DMS79 (cell line): ENCODE data around the gene CAB39L.
A peak's percentile ranks its signal among the peaks of the same experiment; 100 is the strongest.
"Not testable (repeated sequence)": the region's sequence is repeated elsewhere in the genome, so short reads cannot be mapped to it uniquely, and the experiment has no call there.

Source experiments
- DNase-seq: peaks from one replicate; lab custom pipeline; 2025; lab: John Stamatoyannopoulos, UW

CAB39L gene

DNA sequence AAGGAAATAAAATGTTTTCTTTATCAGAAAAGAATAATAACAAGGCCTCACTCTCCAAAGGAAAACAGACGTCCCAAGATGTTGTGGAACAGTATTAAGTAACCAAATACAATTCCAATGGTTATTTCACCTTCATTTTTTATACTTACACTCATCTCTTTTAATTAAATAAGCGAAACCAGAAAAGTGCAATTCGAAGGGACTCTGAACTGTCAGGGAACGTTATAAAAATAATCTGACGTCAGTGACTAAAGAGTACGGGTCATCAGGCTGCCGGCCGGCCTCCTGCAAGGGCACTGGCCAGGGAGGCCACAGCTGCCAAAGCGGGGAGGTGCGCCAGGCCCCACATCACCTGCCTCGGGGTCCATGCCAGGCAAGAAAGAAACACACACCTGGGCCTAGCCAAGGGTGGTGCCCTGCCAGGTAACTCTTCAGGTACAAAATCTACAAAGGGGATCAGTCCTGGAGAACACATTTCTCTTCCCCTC lies 134.9 kb downstream of the CAB39L start:
- DNase-seq = no peak

DNA sequence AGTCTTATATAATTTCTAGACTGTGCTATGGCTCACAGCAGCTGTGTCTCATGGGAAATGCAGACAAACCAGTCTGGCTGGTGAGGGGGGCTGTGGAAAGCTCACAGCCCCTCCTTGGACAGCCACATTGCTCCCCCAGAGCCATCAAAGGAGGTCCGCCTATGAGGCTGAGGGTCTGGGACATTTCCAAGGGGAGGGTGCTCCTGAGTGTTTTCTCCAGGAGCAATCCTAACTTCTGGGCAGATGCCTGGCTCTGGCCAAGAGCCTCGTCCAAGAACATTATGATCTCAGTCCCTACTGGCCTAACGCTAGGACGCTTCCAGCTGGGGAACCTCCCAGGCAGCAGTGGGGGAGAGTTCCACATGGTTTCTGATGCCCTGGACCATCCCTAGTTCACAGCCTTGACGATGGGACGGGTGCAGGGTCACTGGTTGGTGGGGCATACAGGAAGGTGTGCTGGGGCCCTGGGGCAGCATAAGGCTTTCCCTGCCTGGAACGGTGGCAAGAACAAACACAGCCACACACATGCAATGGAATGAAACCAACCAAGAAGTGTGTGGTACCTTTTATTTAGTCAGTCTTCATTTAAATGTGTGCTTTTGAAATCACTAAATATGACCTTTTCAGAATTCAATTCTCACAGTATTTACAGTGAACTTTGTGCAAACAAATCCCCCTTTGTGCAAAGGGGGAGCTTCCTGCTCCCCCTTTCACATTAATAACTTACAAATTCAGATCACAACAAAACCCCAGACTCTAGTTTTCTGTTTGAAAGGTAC lies 135.6 kb downstream of the CAB39L start:
- no peak for DNase-seq

DNA sequence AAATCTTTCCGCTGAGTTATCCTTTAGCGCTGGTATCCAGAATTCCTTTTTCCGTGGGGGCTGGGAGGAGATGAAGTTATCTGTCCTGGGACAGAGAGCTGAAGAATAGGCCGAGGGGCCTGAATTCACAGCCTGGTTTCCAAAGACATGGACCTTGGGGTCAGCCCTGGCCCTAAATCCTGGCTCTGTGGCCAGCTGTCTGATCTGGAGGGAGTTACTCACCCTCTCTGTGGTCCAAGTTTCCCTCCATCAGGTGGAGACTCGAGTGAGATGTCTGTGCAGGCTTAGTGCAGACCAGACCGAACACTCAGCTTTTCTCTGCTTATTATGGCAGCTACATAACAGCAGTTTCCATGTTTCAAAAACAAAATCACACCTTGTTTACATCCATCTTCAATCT lies 136.5 kb downstream of the CAB39L start:
- no peak for DNase-seq

DNA sequence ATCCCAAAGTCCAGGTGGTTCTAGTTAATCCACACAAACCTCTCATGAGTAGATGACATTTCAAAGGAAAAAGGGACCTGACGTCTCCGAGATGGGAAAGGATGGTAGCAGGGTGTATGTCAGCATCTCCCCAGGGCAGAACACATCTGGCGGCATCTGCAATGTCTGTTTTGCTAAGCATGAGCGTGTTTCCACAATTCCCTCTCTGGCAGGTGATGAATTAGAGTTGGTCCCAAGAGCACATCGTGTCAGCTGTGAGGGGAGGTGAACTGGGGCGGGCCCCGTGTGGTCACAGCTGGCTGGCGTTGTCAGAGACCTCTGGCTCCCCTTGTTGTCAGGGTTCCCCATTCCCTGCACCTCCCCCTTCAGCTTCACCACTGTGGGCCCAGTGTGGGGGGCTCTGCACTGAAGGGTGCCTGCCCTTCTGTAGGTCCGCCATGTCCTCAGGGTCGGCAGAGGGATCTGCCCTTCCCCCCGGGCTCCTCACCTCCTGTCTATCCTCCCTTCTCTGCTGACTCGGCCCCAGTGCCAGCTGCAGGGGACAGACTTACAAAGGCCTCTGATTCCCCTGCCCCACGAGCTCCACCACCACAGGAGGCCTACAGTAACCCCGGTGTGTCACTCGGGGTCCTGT lies 138.0 kb downstream of the CAB39L start:
- no peak for DNase-seq

DNA sequence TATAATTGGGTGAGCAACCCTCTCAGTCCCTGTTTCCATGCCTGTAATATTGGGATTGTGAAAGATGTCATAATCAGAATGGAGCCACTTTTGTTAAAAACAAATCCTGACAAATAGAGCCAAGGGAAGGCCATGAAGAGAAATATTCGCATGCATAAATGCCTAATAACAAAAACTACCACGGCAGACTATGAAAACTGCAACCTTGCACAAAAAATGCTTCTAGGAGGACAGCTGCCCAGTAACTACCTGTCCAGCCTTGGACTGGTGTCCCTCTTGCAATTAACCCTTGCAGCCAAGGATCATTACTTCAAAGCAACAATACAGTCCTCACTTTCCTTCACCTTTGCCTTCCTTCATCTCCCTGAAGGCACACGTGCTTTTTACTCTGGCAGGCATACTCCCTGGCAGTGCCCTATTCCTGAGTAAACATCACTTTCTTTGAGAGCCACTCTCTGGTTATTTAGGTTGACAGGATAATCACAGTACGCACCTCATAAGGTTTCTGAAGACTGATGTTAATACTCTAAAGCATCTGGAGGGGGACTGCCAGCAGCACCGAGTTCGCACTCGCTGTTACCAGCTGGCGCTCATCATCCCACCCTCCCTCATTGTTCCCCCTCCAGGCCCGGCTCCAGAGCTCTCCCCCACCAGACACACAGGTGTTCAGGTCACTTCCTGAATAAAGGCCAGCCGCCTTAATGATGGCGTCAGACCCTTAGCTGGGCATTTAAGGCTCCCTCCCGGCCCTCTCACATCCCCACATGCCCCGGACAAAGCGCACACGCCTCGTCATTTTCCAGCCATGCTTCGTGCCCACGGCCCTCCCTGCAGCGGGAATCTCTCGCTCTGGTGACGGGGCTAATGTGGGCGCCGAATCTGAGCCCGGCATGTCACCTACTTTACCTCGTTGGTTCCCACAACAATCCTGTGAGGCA lies 138.8 kb downstream of the CAB39L start:
- peak; percentile 69 for DNase-seq

DNA sequence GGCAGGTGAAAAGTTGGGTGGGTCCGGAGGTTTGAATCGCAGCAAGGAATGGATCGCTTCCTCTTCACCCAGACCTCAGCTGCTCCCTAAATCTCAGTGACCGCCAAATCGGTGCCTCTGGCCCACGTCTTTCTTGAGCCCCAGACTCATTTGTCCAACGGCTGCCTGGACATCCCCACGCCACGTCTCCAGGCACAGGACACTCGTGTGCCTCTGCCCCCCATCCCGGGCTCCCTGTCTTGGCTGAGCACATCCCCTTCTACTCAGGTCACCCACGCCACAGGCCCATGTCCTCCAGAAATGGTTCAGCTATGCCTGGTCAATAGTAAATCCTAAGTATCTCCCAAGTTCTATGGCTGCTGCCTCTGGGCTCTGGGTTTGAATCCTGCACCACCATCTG lies 139.5 kb downstream of the CAB39L start:
- no peak for DNase-seq

DNA sequence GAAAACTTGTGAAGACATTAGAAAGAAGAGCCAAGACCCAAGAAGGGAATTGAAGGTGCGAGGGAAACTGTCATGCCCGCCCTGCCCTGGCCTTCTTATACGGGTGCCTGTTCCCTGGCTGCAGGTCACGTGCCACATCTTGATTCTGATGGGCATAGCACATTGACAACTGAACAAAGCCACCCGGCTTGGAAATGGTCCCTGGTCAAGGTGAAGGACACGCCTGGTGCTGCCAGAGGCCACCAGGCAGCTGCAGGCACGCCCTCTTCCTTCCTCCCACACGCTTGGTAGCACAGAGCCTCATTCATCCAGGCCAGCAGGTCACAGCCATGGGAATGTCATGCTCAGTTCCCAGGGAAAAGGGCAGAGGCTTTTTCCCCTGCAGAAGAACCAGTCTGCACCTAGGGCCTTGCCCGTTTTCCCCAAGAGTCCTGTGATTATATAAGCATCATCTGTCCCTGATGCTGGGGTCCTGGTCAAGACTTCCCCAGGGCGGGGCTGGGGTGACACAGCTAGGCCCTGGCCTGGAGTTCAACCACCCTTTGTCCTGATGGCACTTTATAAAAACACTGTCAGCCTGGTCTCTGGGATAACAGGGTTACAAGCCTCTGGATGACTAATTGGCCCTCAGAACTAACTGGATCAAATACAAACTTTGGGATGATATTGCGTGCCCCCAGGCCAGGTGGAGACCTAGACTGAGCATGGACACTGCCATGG lies 140.2 kb downstream of the CAB39L start:
- DNase-seq = no peak

DNA sequence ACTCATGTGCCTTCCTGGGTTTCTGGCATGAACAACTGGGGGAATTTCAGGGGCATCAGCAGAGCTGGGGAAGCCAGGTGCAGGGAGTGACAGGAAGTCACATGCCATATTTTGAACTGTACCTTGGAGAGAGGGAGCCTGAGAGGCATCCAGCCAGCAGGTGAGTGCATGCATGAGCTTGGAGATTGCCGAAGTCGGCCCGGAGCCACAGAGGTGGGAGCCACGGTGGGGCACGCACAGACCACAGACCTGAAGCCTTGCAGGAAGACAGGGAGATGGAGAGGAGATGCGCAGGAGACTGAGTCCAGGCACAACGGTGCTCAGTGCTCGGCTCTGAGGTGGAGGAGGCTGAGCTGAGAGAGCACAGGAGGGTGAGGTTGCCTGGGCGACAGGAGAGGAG lies 141.0 kb downstream of the CAB39L start:
- DNase-seq = peak; percentile 21

DNA sequence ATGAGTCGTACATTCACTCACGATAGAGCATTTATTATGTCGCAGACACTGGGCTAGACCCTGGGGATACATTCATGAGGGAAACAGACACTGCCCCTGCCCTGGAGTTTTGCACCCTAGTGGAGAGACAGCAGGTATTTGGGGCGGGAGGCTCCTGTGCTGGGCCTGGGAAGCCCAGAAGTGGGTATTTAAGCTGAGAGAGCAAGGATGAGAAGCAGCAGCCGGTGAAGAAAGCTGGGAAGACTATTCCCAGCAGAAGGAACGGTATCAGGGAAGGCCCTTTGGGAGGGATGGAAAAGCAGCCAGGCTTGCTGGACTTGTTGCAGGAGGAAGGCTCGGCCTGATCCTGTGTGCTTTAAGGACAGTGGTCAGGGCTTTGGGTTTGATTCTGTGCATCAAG lies 141.6 kb downstream of the CAB39L start:
- DNase-seq = no peak

DNA sequence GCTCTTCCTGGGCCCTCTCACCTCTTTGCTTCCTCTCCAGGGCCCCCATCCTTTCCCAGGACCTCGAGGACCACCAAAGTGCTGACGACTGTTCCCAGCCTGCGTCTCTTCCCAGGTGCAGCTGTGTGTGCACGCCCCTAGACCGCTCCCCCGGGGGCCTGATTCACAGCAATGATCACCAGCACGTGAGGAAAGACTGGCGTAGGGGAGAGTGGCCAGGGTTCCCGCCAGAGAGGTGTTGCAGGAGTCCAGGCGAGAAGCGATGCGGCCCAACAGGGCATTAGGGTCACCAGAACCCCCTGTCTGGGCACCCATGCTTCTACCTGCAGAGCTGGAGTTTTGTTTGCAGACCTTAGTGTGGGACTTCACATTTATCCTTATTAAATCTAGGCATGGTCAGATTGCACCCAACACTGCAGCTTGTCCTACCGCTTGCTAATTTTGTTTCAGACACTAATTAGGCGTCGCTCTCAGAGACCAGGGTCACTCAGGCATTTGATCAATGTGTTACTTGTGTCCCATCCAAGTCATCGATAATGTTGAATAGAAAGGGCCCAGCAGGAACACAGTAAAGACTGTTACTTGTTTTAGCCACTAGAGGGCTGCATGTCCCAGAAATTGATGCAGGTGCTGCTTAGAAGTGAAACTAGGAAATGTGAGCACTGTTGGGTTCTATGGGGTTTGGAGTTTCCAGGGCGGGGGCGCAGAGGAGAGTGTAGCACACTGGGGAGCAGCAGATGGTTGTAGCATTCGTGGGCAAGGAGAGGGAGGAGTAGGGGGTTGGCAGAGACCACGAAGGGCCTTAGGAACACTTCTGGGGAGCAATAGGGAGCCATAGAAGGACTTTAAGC lies 142.9 kb downstream of the CAB39L start:
- peak; percentile 15 for DNase-seq

DNA sequence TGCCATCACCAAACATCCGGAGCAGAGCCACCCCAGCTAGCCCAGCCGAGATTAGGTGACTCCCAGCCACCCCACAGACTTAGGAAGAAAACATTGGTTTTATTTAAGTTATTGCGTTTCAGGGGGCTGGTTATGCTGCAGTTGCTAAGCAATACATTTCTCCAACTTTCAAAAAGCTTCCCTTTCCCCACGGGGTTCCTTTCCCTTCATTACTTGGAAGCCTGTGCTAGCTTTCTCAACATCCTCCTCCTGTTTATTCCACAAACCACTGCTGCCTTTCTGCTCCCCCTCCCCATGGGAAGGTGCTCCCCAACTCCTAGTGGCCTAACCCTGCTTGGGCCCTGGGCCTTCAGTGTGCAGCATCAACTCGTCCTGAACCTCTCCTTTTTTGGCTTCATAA lies 143.6 kb downstream of the CAB39L start:
- no peak for DNase-seq

DNA sequence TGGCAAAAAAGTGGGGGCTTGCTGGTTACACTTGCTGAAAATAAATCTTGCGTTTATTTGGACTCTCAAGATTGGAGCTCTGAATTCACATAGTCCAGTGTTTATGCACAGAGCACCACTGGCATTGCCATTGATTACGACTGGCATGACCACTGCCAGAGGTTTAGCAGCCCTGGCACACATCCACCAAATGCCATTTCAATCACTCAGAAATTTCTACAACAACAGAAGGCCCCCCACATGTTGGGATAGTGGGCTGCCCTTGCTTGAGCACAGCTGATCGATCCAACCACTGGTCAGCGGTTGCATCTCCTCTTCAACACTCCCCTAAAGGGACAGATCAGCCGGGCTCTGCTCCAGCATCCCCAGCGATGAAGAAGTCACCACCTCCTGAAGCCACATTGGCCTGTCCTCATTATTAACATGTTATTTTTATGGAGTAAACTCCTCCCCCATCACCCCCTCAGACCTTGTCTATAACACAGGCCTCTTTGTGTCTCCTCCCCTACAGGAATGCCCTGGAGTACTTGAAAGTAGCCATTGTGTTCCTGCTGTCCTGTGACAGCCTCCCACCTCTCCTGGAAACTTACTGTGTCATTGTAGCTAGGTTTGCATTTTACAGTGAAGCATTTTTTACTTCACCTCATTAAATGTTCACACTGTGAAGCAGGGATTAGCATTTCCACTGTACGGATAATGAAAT lies 144.8 kb downstream of the CAB39L start:
- DNase-seq = no peak

DNA sequence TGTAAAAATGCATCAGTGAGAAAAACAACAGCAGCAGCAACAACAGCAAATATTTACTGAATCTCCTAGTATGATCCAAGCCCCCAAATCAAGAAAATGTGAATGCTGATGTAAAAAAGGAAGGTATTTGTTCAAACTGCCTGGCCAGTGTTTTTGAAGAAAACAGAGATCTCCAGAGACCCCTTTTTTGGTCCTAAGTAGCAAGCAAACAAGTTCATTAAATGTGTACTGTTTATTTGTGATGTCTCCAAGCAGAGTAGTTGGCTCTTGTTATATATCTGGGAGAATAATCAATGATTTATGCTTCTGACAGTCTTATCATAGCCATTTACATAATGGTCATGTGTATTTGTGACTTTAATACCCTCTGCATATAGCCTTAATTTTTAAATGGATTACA lies 145.4 kb downstream of the CAB39L start:
- no peak for DNase-seq

DNA sequence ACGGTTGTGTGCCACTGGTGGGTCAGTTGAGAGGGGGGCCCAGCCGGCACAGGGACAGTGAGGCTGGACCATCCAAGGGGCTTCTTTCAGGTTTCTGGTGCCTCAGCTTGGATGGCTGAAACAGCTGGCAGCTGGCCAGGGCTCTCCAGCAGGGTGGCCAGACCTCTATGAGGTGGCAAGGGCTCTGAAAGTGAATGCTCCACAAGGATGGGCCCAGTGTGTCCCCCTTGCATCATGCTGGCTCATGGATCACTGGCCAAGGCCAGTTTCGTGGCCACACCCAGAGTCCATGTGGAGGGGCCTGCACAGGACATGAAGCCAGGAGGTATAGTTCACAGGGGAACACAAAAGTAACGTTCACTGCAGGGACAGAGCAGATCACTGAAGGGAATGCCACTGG lies 146.5 kb downstream of the CAB39L start:
- DNase-seq = no peak

DNA sequence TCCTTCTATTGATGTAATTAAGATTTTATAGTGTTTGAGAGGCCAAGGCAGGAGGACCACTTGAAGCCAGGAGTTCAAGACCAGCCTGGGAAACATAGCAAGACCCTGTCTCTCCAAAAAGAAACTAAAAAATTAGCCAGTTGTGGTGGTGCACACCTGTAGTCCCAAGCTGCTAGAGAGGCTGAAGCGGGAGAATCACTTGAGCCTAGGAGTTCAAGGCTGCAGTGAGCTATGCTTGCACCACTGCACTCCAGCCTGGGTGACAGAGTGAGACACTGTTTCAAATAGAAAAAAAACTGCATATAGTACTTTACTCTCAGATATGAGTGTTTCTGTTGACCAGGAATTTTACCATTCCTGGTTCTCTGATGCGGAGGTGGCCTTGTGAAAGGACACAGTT lies 147.2 kb downstream of the CAB39L start:
- no peak for DNase-seq

DNA sequence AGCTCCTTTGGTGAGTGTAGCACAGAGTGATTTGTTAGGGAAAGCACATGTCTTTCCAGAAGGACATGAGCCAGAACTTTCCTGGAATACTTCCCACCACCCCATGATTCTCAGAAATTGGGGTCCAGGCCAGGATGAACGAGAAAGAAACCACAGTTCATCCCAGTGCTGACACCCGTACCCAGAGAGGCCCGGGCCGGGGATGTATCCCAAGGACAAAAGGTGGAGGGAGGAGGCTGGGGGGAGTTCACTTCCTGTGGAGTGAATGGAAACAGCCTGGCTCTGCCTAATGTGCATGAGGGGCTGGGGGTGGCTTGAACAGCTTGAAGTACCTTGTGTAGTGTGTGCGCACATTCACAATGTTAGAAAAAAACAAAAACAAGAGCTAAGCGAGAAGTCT lies 148.6 kb downstream of the CAB39L start:
- DNase-seq = no peak

DNA sequence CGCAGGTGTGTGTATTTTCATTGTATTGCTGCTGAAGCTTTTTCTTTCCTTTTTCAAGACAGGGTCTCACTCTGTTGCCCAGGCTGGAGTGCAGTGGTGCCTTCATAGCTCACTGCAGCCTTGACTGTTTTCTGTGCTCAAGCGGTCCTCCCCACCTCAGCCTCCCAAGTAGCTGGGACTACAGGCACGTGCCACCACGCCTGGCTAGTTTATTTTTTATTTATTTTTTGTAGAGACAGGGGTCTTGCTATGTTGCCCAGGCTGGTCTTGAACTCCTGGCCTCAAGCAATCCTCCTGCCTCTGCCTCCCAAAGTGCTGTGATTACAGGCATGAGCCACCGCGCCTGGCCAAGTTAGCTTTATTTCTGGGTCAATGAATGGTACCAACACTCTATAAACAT lies 149.1 kb downstream of the CAB39L start:
- DNase-seq = not testable (repeated sequence)

DNA sequence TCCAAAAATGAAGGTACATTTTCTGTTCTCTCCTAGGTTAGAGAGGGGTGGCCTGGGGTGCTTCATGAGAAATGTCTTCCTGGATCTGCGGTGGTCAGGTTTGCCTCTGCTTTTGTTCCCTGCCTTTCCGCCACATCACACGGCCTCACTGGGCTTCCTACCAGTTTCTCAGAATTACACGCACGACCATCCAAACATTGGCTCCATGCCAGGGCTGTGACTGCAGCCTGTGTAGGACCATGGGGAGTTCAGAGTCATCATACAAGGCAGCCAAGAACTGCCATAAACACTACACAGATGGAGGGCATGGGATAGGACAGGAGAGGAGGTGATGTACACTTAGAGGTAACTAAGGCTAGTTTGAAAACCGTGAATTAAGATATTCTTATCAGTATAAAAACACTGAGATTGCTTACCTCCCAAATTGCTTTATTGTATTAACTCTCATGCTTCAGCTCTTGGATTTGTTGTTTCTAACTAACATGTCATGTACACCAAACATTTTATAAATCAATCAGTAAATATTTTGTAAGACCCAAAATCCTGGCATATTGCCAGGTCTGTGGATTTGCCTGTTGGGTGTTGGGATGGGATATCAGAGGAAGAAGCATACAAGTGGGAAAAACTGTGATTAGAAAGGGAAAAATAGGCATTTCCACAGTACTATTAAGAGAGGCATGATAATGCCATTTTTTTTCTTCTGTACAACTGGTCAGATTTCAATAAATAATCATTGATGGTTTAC lies 150.9 kb downstream of the CAB39L start:
- no peak for DNase-seq

DNA sequence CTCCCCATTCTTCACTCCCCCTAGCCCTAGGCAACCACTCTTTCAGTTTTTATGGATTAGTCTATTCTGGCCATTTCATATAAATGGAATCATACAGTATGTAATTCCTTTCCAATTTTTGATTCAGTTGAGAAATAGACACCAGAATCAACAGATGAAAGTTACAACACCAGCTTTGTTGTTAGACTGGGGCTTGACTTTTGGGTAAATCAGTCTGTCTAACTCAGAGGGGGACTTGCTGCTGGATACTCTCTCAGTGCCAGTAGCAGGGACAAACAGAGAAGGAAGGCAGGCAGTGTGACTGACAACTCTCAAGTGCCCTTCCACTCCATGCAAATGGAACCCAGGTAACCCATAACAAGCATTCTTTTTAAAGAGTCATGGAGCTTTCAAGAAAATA lies 155.4 kb downstream of the CAB39L start:
- no peak for DNase-seq

DNA sequence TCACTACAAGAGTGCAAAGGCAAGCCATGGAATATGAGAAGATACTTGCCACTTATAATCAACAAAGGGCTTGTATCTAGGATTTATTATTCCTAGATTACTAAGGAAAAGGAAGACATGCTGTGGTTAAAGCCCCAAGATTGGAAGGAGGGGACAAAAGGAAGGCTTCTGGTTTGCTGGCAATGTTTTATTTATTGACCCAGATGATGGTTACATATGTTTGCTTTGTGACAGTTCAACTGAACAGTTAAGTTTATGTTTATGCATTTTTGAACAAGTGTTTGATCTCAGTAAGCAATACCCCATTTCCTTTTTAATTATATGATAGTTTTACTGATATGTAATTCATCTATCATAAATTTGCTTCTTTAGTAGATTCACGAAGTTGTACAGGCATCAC lies 155.9 kb downstream of the CAB39L start:
- DNase-seq = no peak
